Prostate gland (tissue), 2 donors: ENCODE data around the gene CACNA1D.

Experiments
- CTCF ChIP-seq, 4 experiments: fragments of 200-600 bp in 2 of 4; fragments of 450-650 bp in 2 of 4; sonication (generic) in 2 of 4; IDR thresholded peaks; 1 replicate in 3 of 4; 2 replicates in 1 of 4; pipeline ENCODE4 v1.5.1; 2016 to 2019; ENCODE audit warnings: antibody characterized with exemption in 4 of 4, mild to moderate bottlenecking in 2 of 4, moderate library complexity in 2 of 4
- POLR2AphosphoS5 ChIP-seq: sonication (generic); formaldehyde crosslinking; IDR thresholded peaks from one replicate; pipeline ENCODE4 v1.6.1; 2017; ENCODE audit warnings: antibody characterized with exemption

- TF ChIP-seq POLR2AphosphoS5, result no peak
- TF ChIP-seq CTCF (IDR thresholded peaks at IDR 0.05), result no peak
Measured at GRCh38 chr3:53555068-53555588, 60.7 kb downstream of the CACNA1D start.
